Measurements from ENCODE around the gene TNFRSF8. TPM values are rescaled to one million over a fixed set of nuclear protein-coding genes. Genes with fewer than 3 reads are reported as not detected.
A peak's percentile ranks its signal among the peaks of the same experiment; 100 is the strongest.

TNFRSF8 gene
- total RNA-seq, 1 donor from 2014 or later = not detected

DNA sequence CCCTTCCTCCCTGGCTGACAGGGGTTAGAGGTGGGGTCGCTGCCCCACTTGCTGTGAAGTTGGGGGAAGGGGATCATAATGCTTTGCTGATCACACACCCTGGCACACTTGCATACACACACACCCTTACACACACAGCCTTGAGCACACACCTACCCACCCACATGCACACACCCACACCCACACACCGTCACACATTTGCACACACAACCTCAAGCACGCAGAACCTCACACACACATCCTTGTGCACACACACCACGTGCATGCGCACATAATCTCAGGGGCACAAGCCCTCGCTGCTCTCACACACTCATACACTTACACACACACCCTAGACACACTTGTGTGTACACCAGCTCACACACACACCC lies 16.4 kb upstream of the TNFRSF8 start:
- Histone ChIP-seq H3K4me3 (ENCODE audit: low read depth, low read length) (no peak overlapping the region), H3K27me3 (ENCODE audit: control insufficient read depth, insufficient read depth, low read length) (peaks cover 2% of the 10 kb centered on the region), H3K36me3 (ENCODE audit: control insufficient read depth, insufficient read depth, low read length) (no peaks in the 10 kb centered on the region)
- no peak for DNase-seq (ENCODE audit: low read depth)
- peak; percentile 32 for FAIRE-seq
- TF ChIP-seq, protein P1, sequence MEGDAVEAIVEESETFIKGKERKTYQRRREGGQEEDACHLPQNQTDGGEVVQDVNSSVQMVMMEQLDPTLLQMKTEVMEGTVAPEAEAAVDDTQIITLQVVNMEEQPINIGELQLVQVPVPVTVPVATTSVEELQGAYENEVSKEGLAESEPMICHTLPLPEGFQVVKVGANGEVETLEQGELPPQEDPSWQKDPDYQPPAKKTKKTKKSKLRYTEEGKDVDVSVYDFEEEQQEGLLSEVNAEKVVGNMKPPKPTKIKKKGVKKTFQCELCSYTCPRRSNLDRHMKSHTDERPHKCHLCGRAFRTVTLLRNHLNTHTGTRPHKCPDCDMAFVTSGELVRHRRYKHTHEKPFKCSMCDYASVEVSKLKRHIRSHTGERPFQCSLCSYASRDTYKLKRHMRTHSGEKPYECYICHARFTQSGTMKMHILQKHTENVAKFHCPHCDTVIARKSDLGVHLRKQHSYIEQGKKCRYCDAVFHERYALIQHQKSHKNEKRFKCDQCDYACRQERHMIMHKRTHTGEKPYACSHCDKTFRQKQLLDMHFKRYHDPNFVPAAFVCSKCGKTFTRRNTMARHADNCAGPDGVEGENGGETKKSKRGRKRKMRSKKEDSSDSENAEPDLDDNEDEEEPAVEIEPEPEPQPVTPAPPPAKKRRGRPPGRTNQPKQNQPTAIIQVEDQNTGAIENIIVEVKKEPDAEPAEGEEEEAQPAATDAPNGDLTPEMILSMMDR (IDR thresholded peaks at IDR 0.05; ENCODE audit: insufficient read depth, low read length, severe bottlenecking) = no peak

DNA sequence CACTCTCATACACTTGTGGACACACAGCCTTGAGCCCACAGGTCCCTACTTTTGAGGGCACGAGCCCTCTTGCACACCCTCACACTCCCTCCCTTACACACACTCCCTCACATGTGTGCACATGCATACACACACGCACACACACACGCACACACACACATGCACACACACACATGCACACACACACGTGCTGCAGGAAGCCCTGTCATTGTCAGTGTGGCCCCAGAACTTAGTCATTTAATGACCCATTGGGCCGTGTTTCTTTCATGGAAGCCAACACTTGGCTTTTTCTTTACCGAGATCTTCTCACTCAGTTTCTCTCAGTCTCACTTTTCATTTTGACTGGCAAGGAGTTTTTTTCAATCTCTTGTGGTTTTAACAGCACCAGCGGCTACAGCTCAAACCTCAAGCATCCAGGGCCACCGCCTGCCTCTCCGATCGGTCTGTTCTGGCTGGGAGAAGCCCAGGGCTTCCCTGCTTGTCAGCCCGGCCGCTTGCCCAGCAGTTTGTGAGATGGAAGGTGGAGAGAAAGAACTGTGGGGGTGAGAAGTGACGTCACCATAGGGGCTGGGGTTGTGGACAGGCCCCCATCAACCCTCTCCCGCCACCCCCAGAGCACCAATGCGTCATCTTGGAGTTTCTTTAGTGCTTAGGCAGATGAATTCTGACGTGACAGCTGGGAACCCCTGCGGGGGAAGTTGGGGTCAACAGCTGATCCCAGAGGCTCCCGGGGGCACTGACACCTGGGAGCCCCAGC lies 15.8 kb upstream of the TNFRSF8 start:
- TF ChIP-seq, protein P1 (IDR thresholded peaks at IDR 0.05; ENCODE audit: insufficient read depth, low read length, severe bottlenecking) = no peak
- Histone ChIP-seq H3K36me3 (ENCODE audit: control insufficient read depth, insufficient read depth, low read length) (no peaks in the 10 kb centered on the region), H3K27me3 (ENCODE audit: control insufficient read depth, insufficient read depth, low read length) (peaks cover 2% of the 10 kb centered on the region), H3K4me3 (ENCODE audit: low read depth, low read length) (no peak overlapping the region)
- no peak for FAIRE-seq
- no peak for DNase-seq (ENCODE audit: low read depth)

DNA sequence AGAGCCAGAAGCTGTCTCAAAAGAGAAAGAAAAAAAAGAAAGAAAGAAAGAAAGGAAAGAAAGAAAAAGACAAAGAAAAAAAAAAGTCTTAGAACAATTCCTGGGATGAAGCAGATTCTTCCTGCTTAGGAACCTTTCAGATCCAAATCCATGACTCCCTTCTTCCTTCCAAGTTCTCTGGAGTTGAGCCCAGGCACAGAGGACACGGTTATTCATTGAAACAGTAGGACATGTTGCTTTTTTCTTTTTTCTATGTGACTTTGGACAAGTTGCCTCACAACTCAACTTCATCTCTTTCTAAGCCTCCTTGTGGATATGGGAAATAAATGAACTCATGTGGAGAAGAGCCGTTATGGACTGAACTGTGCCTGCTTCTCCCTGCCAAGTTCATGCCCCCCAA lies 14.7 kb upstream of the TNFRSF8 start:
- H3K36me3 ChIP-seq (ENCODE audit: control insufficient read depth, insufficient read depth, low read length) = no peaks in the 10 kb centered on the region
- peaks cover 2% of the 10 kb centered on the region for H3K27me3 ChIP-seq (ENCODE audit: control insufficient read depth, insufficient read depth, low read length)
- TF ChIP-seq, protein P1 (IDR thresholded peaks at IDR 0.05; ENCODE audit: insufficient read depth, low read length, severe bottlenecking) = no peak
- no peak for FAIRE-seq
- no peak overlapping the region for H3K4me3 ChIP-seq (ENCODE audit: low read depth, low read length)
- no peak for DNase-seq (ENCODE audit: low read depth)

DNA sequence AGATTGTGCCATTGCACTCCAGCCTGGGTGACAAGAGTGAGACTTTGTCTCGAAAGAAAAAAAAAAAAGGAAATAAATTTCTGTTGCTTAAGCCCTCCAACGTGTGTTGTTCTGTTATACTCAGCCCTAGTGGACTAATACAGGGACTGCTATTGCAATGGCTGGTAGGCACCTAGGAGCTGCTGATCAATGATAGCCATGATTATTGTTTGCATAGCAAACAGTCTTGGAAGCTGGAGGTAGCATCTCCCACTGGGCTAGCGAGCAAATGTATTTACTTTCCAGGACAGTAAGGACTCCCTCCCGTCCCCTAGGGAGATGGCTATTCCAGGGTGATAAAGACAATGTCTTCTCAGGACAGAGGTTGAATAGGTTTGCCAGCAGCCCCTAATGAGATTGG lies 13.5 kb upstream of the TNFRSF8 start:
- DNase-seq (ENCODE audit: low read depth) (no peak), FAIRE-seq (no peak)
- H3K27me3 ChIP-seq (ENCODE audit: control insufficient read depth, insufficient read depth, low read length) = peaks cover 2% of the 10 kb centered on the region
- TF ChIP-seq, protein P1 (IDR thresholded peaks at IDR 0.05; ENCODE audit: insufficient read depth, low read length, severe bottlenecking) = no peak
- no peaks in the 10 kb centered on the region for H3K36me3 ChIP-seq (ENCODE audit: control insufficient read depth, insufficient read depth, low read length)
- H3K4me3 ChIP-seq (ENCODE audit: low read depth, low read length) = no peak overlapping the region

DNA sequence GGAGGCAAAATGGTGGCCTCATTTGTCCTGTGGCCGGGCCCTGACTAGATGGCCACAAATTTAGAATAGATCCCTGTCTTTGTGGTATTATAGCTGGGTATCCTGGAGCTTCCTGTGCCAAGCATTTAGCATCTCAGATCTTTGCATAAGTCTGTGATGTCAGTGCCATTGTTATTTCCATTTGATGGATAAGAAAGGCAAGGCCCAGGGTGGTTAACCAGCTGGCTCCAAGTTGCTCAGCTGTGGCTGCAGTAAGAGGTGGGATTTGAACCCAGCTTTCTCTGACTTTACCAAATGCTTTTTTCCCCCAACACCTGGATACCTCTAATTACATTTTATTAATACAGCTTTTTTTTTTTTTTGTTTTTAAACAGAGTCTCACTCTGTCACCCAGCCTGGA lies 11.7 kb upstream of the TNFRSF8 start:
- no peak for FAIRE-seq
- no peak overlapping the region for H3K4me3 ChIP-seq (ENCODE audit: low read depth, low read length)
- TF ChIP-seq, protein P1 (IDR thresholded peaks at IDR 0.05; ENCODE audit: insufficient read depth, low read length, severe bottlenecking) = no peak
- H3K36me3 ChIP-seq (ENCODE audit: control insufficient read depth, insufficient read depth, low read length) = no peaks in the 10 kb centered on the region
- DNase-seq (ENCODE audit: low read depth) = no peak
- H3K27me3 ChIP-seq (ENCODE audit: control insufficient read depth, insufficient read depth, low read length) = peaks cover 2% of the 10 kb centered on the region
